Left ventricle myocardium superior (tissue), 1 donor: ENCODE measurements around the gene CTDSP1. TPM values are rescaled to one million over a fixed set of nuclear protein-coding genes. Genes with fewer than 3 reads are reported as not detected.

Experiments
- ATAC-seq: fragments of 200-7000 bp; cut with Tn5 transposase; one replicate; pipeline ENCODE4 v1.9.1; 2020; ENCODE audit warnings: mild to moderate bottlenecking, moderate library complexity
- DNase-seq: peaks from one replicate; pipeline ENCODE4 v3.0.0-alpha.2; 2020
- intact Hi-C: fragments of 100-400 bp; cut with micrococcal nuclease; formaldehyde crosslinking; loops from one replicate; pipeline ENCODE4 v1.11.0; 2022
- total RNA-seq: library from RNA; stranded (reverse); fragmentation: NEBNext Ultra II Directional; extraction: Animal tissue kit (Norgen Biotek cat#: 25700); gene quantifications from one replicate; pipeline ENCODE4 v1.2.1, GENCODE V29; 2021
- donor health status: DM: no; HTN: yes; CAD: no; lungs with severe emphysema.

Gene CTDSP1
- total RNA-seq, 1 donor from 2014 or later = 113 TPM

GRCh38 chr2:218407717-218408116, 8.0 kb downstream of the CTDSP1 start:
- no peak for DNase-seq
- intact Hi-C loops = no loop called here
- no peak for ATAC-seq

- intact Hi-C loops = loop anchor here (10.0 kb wide), 1 partner anchor 46 kb away; no protein-coding TSS in a partner anchor
- DNase-seq = no peak
- ATAC-seq = no peak
Observed at GRCh38 chr2:218418321-218418716, 18.7 kb downstream of the CTDSP1 start.

- ATAC-seq = no peak
- intact Hi-C loops = loop anchor here (10.0 kb wide), 1 partner anchor 46 kb away; no protein-coding TSS in a partner anchor
- DNase-seq = no peak
Observed at GRCh38 chr2:218418717-218419458, 19.2 kb downstream of the CTDSP1 start, which contains the start of gene VIL1. VIL1 (plus strand) TSS chr2:218419123; CDS start chr2:218423779, 4,656 bp downstream.

- intact Hi-C loops = loop anchor here (10.0 kb wide), 1 partner anchor 45 kb away; no protein-coding TSS in a partner anchor
- DNase-seq (no peak), ATAC-seq (no peak)
Observed at GRCh38 chr2:218419630-218420216, 20.1 kb downstream of the CTDSP1 start.

- DNase-seq (no peak), ATAC-seq (no peak)
- intact Hi-C loops = no loop called here
Observed at GRCh38 chr2:218421027-218421426, 21.4 kb downstream of the CTDSP1 start.

GRCh38 chr2:218422403-218423086, 22.9 kb downstream of the CTDSP1 start:
- no peak for ATAC-seq
- intact Hi-C loops = no loop called here
- DNase-seq = no peak

- ATAC-seq (no peak), DNase-seq (no peak)
- intact Hi-C loops = no loop called here
Observed at GRCh38 chr2:218423584-218423983, 23.9 kb downstream of the CTDSP1 start.

GRCh38 chr2:218425531-218425930, 25.9 kb downstream of the CTDSP1 start:
- ATAC-seq = no peak
- intact Hi-C loops = no loop called here
- no peak for DNase-seq

- DNase-seq = no peak
- intact Hi-C loops = no loop called here
- ATAC-seq = no peak
Observed at GRCh38 chr2:218427741-218428140, 28.1 kb downstream of the CTDSP1 start.

- intact Hi-C loops = no loop called here
- ATAC-seq (no peak), DNase-seq (no peak)
Observed at GRCh38 chr2:218428846-218429558, 29.3 kb downstream of the CTDSP1 start.

GRCh38 chr2:218429911-218430692, 30.4 kb downstream of the CTDSP1 start:
- no peak for DNase-seq
- intact Hi-C loops = no loop called here
- no peak for ATAC-seq

- ATAC-seq (no peak), DNase-seq (no peak)
- intact Hi-C loops = no loop called here
Observed at GRCh38 chr2:218430721-218431120, 31.1 kb downstream of the CTDSP1 start.

- ATAC-seq (no peak), DNase-seq (no peak)
- intact Hi-C loops = no loop called here
Observed at GRCh38 chr2:218431878-218432277, 32.2 kb downstream of the CTDSP1 start.

GRCh38 chr2:218432676-218433365, 33.2 kb downstream of the CTDSP1 start:
- DNase-seq (no peak), ATAC-seq (no peak)
- intact Hi-C loops = no loop called here

GRCh38 chr2:218434456-218434855, 34.8 kb downstream of the CTDSP1 start:
- DNase-seq (no peak), ATAC-seq (no peak)
- intact Hi-C loops = no loop called here

- DNase-seq (no peak), ATAC-seq (no peak)
- intact Hi-C loops = no loop called here
Observed at GRCh38 chr2:218435003-218435982, 35.6 kb downstream of the CTDSP1 start.

GRCh38 chr2:218436992-218437391, 37.3 kb downstream of the CTDSP1 start:
- DNase-seq (no peak), ATAC-seq (no peak)
- intact Hi-C loops = no loop called here
